Fibroblast of the aortic adventitia (primary cell): Measurements from ENCODE around the gene DPAGT1. TPM values are rescaled to one million over a fixed set of nuclear protein-coding genes. Genes with fewer than 3 reads are reported as not detected.
A peak's percentile ranks its signal among the peaks of the same experiment; 100 is the strongest.

ENCODE experiments used
- DNase-seq: peaks from one replicate; pipeline ENCODE4 v3.0.0-alpha.2; 2010; ENCODE audit warnings: low read depth
- H3K4me3 ChIP-seq: 2 replicates; pipeline ENCODE4 v1.5.1; 2011; ENCODE audit warnings: low read depth, mild to moderate bottlenecking, control low read depth, low read length, moderate library complexity
- CTCF ChIP-seq: IDR thresholded peaks from 2 replicates; pipeline ENCODE4 v1.5.1; 2011; ENCODE audit warnings: mild to moderate bottlenecking, low read length, control low read depth, inconsistent platforms; ENCODE audit not compliant: insufficient read depth
- total RNA-seq: library from RNA; depleted of rRNA; stranded (reverse); fragments of >200 nt; gene quantifications from 2 replicates; pipeline ENCODE4 v1.2.3, GENCODE V29; 2012; ENCODE audit warnings: low replicate concordance

DPAGT1 gene
- total RNA-seq, 1 donor = 30.5 TPM

- peak overlapping the region; percentile 75 for H3K4me3 ChIP-seq
- no peak for TF ChIP-seq CTCF
- DNase-seq = peak; percentile 38
Observed at GRCh38 chr11:119093942-119094815, 7.5 kb downstream of the DPAGT1 start.

GRCh38 chr11:119092880-119093842 is 8.5 kb downstream of the DPAGT1 start:
- DNase-seq = peak; percentile 41
- H3K4me3 ChIP-seq = peak overlapping the region; percentile 75
- TF ChIP-seq CTCF = no peak

- no peak for TF ChIP-seq CTCF
- no peak for DNase-seq
- peak overlapping the region; percentile 75 for H3K4me3 ChIP-seq
Observed at GRCh38 chr11:119091966-119092879, 9.4 kb downstream of the DPAGT1 start.

DNA sequence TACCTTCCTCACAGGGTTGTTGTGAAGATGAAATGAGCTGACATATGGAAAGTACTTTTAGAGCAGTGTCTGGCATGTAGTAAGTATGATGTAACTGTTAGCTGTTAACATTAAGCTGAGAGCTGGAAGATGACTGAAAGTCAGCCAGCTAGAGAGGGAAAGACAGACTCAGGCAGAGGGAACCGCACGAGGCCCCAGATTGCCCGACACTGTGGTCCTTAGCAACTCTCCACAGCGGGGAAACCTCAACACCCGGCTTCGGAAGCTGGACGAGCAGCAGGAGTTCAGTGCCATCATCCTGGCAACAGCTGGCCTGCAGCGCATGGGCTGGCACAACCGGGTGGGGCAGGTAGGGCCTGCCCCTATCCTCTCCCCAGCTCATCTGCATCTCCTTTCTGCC is 10.5 kb downstream of the DPAGT1 start:
- DNase-seq = peak; percentile 32
- no peak for TF ChIP-seq CTCF
- no peak overlapping the region for H3K4me3 ChIP-seq

DNA sequence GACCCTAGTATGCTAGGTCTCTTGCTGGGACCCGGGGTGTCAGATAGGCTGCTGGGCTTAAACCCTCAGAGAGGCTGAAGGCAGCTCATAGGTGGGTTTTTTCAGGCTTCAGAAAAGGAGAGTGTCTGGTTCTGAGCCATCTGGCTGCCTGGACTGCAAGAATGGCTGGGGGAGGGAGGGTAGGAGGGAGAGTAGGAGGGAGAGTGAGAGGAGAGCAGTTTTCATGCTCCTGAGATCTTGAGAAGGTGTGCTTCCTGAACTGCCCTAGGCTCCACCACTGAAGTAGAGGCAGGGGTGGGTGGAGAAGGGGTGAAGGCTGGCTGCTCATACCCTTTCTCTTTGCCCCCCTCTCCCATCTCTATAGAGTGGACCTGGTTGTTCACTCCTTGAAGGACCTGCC is 12.3 kb downstream of the DPAGT1 start:
- TF ChIP-seq CTCF = no peak
- H3K4me3 ChIP-seq = no peak overlapping the region

GRCh38 chr11:119088406-119088805 is 13.2 kb downstream of the DPAGT1 start:
- TF ChIP-seq CTCF = no peak
- H3K4me3 ChIP-seq = no peak overlapping the region
- DNase-seq = no peak

More for the DNA sequence above, 12.3 kb downstream of the DPAGT1 start:
- no peak for DNase-seq
